Measurements from ENCODE around the gene PAX3.

PAX3 gene

GRCh38 chr2:222270396-222270795, 28.4 kb downstream of the PAX3 start:
- no peak for DNase-seq

GRCh38 chr2:222269132-222269531, 29.7 kb downstream of the PAX3 start:
- DNase-seq = no peak

GRCh38 chr2:222268311-222268990, 30.3 kb downstream of the PAX3 start:
- DNase-seq = no peak

GRCh38 chr2:222264791-222265320, 33.9 kb downstream of the PAX3 start:
- no peak for DNase-seq

GRCh38 chr2:222261504-222261903, 37.3 kb downstream of the PAX3 start:
- no peak for DNase-seq

GRCh38 chr2:222257645-222258044, 41.2 kb downstream of the PAX3 start:
- no peak for DNase-seq

GRCh38 chr2:222256250-222256649, 42.5 kb downstream of the PAX3 start:
- no peak for DNase-seq

GRCh38 chr2:222255090-222255489, 43.7 kb downstream of the PAX3 start:
- no peak for DNase-seq

GRCh38 chr2:222250313-222250712, 48.5 kb downstream of the PAX3 start:
- DNase-seq = no peak

- DNase-seq = no peak
These were observed 49.4 kb downstream of the PAX3 start for GRCh38 chr2:222249444-222249843.

GRCh38 chr2:222248818-222249217, 50.0 kb downstream of the PAX3 start:
- no peak for DNase-seq

GRCh38 chr2:222248256-222248655, 50.5 kb downstream of the PAX3 start:
- no peak for DNase-seq

- DNase-seq = no peak
These were observed 56.3 kb downstream of the PAX3 start for GRCh38 chr2:222242532-222242931.

GRCh38 chr2:222241128-222241870, 57.5 kb downstream of the PAX3 start:
- no peak for DNase-seq

GRCh38 chr2:222240676-222241049, 58.1 kb downstream of the PAX3 start:
- DNase-seq = no peak

GRCh38 chr2:222239945-222240675, 58.7 kb downstream of the PAX3 start:
- DNase-seq = no peak

GRCh38 chr2:222239091-222239490, 59.7 kb downstream of the PAX3 start:
- DNase-seq = no peak

GRCh38 chr2:222238072-222238471, 60.7 kb downstream of the PAX3 start:
- DNase-seq = no peak

GRCh38 chr2:222232839-222233238, 66.0 kb downstream of the PAX3 start:
- no peak for DNase-seq

- no peak for DNase-seq
These were observed 66.4 kb downstream of the PAX3 start for GRCh38 chr2:222232372-222232771.

- no peak for DNase-seq
These were observed 70.7 kb downstream of the PAX3 start for GRCh38 chr2:222228054-222228453.

GRCh38 chr2:222218786-222219185, 80.0 kb downstream of the PAX3 start:
- DNase-seq = no peak
